ENCODE results near the gene FAM13A.

Gene FAM13A

DNA sequence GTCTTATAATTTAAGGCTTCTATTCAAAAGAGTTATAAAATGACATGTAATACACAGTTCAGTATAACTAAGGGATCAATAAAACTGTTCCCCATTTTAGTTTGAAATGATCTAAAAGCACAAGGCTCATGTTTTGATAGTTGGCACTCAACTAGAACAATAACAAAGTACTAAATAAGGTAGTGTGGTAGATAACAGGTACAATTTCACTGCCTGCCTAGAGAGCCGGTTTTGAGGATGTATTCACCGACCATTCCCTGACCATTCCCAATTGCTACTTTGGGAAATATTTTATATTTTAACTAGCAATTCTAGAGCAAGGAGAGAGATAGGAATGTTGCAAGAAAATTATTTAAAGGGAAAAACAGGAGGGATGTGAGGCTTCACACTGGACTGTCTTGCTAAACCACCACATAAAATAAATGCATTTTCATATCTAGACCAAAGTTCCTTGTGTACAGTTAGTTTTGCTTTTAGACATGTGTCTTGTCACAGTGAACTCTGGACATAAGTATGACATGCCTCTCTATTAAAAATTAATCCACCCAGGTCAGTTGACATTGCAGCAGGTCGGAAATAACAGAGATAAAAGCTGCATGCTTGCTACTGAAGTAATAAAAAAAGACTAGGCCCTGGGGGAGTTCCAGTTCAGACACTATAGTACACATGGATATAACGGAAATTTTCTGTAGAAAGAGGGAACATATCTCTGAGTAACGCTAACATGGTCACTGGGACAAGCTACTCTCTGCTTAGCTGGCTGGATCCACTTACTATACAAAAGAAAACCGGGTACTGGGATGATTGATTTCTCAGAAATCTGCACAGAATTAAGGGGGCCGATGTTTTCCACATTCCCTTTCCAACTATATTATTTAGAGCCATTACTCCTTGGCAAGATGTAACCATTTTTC is 303.1 kb downstream of the FAM13A start:
- DNase-seq (ENCODE audit: extremely low read depth, insufficient read length), result no peak
- no peak for TF ChIP-seq CTCF (IDR thresholded peaks at IDR 0.05; ENCODE audit: insufficient read depth, low read length, poor library complexity, severe bottlenecking)
- Histone ChIP-seq H3K27me3 (replicated peaks; ENCODE audit: control insufficient read depth, insufficient read depth, low read length) (no peaks in the 10 kb centered on the region), H3K4me3 (replicated peaks; ENCODE audit: low read depth, low read length) (no peak overlapping the region), H3K36me3 (ENCODE audit: control insufficient read depth, insufficient read depth, low read length) (no peaks in the 10 kb centered on the region)

GRCh38 chr4:88752754-88753153 is 304.2 kb downstream of the FAM13A start:
- no peak overlapping the region for H3K4me3 ChIP-seq (replicated peaks; ENCODE audit: low read depth, low read length)

GRCh38 chr4:88752076-88752463 is 304.9 kb downstream of the FAM13A start:
- Histone ChIP-seq H3K4me3 (replicated peaks; ENCODE audit: low read depth, low read length) (no peak overlapping the region), H3K36me3 (ENCODE audit: control insufficient read depth, insufficient read depth, low read length) (no peaks in the 10 kb centered on the region), H3K27me3 (replicated peaks; ENCODE audit: control insufficient read depth, insufficient read depth, low read length) (0 out of 2 replicates have a peak, but pooled peaks cover 1% of the 10 kb centered on the region)
- TF ChIP-seq CTCF (IDR thresholded peaks at IDR 0.05; ENCODE audit: insufficient read depth, low read length, poor library complexity, severe bottlenecking), result no peak
- no peak for DNase-seq (ENCODE audit: extremely low read depth, insufficient read length)

More at GRCh38 chr4:88752754-88753153, 304.2 kb downstream of the FAM13A start:
- DNase-seq (ENCODE audit: extremely low read depth, insufficient read length), result no peak
- no peaks in the 10 kb centered on the region for H3K27me3 ChIP-seq (replicated peaks; ENCODE audit: control insufficient read depth, insufficient read depth, low read length)
- no peaks in the 10 kb centered on the region for H3K36me3 ChIP-seq (ENCODE audit: control insufficient read depth, insufficient read depth, low read length)
- TF ChIP-seq CTCF (IDR thresholded peaks at IDR 0.05; ENCODE audit: insufficient read depth, low read length, poor library complexity, severe bottlenecking), result no peak

GRCh38 chr4:88751258-88752075 is 305.5 kb downstream of the FAM13A start:
- Histone ChIP-seq H3K27me3 (replicated peaks; ENCODE audit: control insufficient read depth, insufficient read depth, low read length) (0 out of 2 replicates have a peak, but pooled peaks cover 1% of the 10 kb centered on the region), H3K36me3 (ENCODE audit: control insufficient read depth, insufficient read depth, low read length) (no peaks in the 10 kb centered on the region), H3K4me3 (replicated peaks; ENCODE audit: low read depth, low read length) (no peak overlapping the region)
- no peak for DNase-seq (ENCODE audit: extremely low read depth, insufficient read length)
- no peak for TF ChIP-seq CTCF (IDR thresholded peaks at IDR 0.05; ENCODE audit: insufficient read depth, low read length, poor library complexity, severe bottlenecking)

GRCh38 chr4:88750369-88750768 is 306.6 kb downstream of the FAM13A start:
- H3K4me3 ChIP-seq (replicated peaks; ENCODE audit: low read depth, low read length), result no peak overlapping the region
- no peak for DNase-seq (ENCODE audit: extremely low read depth, insufficient read length)
- no peaks in the 10 kb centered on the region for H3K36me3 ChIP-seq (ENCODE audit: control insufficient read depth, insufficient read depth, low read length)
- 0 out of 2 replicates have a peak, but pooled peaks cover 1% of the 10 kb centered on the region for H3K27me3 ChIP-seq (replicated peaks; ENCODE audit: control insufficient read depth, insufficient read depth, low read length)
- TF ChIP-seq CTCF (IDR thresholded peaks at IDR 0.05; ENCODE audit: insufficient read depth, low read length, poor library complexity, severe bottlenecking), result no peak

Data from GM06990 (cell line).